Gastroesophageal sphincter (tissue), 3 donors: ENCODE measurements around the gene HTD2.

Experiments used
- EP300 ChIP-seq: sonication (generic); formaldehyde crosslinking; IDR thresholded peaks from one replicate; pipeline ENCODE4 v1.6.1; 2017; ENCODE audit warnings: antibody characterized with exemption, mild to moderate bottlenecking
- POLR2A ChIP-seq, 2 donors: fragments of 450-650 bp; IDR thresholded peaks; one replicate each; pipeline ENCODE4 v1.6.1; 2017; ENCODE audit warnings: antibody characterized with exemption in 2 of 2, mild to moderate bottlenecking in 2 of 2, moderate library complexity in 1 of 2
- POLR2AphosphoS5 ChIP-seq: sonication (generic); formaldehyde crosslinking; IDR thresholded peaks from one replicate; pipeline ENCODE4 v1.6.1; 2017; ENCODE audit warnings: antibody characterized with exemption
- TF ChIP-seq, protein P1 (sequence below), 4 experiments: fragments of 200-600 bp in 2 of 4; fragments of 450-650 bp in 2 of 4; sonication (generic) in 1 of 4; IDR thresholded peaks; one replicate each; pipeline ENCODE4 v1.5.1; 2017 to 2019; ENCODE audit warnings: antibody characterized with exemption in 4 of 4, mild to moderate bottlenecking in 2 of 4, moderate library complexity in 2 of 4

DNA sequence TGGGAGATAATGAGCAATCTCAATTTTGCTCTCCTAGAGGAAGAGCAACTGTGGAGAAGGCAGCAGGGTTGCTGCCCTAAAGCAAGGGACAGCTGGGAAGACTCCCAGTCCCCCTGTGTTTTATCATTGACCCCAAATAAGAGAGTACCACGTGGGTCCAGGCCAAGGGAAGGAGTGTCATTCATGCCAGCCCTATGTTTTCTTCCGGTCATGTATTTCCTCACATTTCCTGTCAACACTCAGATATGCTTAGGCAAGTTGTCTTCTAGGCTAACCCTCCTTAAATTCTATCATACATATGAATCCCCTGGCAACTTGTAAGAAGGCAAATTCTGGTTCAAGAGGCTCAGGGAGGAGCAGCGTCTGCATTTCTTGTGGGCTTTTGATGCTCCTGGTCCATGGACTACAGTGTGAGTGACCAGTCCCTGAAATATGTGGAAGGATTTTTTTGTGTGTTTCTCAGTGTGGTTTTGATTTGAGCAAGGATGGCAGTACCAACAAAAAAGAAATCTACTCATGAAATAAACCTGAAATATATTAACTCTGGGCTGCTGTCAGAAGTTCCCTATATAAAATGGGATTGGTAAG, 32.2 kb upstream of the HTD2 start:
- no peak for TF ChIP-seq POLR2AphosphoS5
- TF ChIP-seq, protein P1, sequence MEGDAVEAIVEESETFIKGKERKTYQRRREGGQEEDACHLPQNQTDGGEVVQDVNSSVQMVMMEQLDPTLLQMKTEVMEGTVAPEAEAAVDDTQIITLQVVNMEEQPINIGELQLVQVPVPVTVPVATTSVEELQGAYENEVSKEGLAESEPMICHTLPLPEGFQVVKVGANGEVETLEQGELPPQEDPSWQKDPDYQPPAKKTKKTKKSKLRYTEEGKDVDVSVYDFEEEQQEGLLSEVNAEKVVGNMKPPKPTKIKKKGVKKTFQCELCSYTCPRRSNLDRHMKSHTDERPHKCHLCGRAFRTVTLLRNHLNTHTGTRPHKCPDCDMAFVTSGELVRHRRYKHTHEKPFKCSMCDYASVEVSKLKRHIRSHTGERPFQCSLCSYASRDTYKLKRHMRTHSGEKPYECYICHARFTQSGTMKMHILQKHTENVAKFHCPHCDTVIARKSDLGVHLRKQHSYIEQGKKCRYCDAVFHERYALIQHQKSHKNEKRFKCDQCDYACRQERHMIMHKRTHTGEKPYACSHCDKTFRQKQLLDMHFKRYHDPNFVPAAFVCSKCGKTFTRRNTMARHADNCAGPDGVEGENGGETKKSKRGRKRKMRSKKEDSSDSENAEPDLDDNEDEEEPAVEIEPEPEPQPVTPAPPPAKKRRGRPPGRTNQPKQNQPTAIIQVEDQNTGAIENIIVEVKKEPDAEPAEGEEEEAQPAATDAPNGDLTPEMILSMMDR (IDR thresholded peaks at IDR 0.05) = no peak
- no peak for TF ChIP-seq POLR2A (IDR thresholded peaks at IDR 0.05)
- TF ChIP-seq EP300 = no peak
